Measurements from ENCODE around the gene NUP133.
A peak's percentile ranks its signal among the peaks of the same experiment; 100 is the strongest.

The NUP133 gene

DNA sequence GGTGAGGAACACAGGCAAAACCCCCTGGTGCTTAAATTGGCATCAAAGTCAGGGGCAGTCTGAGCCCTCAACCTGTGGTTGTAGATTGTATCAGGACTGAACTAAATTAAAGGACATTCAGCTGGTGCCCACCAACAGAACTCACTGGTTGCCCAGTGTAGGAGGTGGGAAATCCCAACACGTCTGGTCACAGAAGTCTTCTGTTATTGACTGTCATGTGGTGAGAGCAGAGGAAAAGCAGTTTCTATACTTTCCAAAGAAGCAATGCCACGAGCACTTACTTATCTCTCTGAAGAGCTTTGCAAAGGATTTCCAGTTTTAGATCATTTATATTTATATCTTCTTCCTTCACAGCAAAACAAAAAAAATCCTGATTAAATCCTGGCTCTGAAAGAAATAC lies 59.3 kb downstream of the NUP133 start:
- TF ChIP-seq, protein P1, sequence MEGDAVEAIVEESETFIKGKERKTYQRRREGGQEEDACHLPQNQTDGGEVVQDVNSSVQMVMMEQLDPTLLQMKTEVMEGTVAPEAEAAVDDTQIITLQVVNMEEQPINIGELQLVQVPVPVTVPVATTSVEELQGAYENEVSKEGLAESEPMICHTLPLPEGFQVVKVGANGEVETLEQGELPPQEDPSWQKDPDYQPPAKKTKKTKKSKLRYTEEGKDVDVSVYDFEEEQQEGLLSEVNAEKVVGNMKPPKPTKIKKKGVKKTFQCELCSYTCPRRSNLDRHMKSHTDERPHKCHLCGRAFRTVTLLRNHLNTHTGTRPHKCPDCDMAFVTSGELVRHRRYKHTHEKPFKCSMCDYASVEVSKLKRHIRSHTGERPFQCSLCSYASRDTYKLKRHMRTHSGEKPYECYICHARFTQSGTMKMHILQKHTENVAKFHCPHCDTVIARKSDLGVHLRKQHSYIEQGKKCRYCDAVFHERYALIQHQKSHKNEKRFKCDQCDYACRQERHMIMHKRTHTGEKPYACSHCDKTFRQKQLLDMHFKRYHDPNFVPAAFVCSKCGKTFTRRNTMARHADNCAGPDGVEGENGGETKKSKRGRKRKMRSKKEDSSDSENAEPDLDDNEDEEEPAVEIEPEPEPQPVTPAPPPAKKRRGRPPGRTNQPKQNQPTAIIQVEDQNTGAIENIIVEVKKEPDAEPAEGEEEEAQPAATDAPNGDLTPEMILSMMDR (IDR thresholded peaks at IDR 0.05; ENCODE audit: control extremely low read depth, extremely low read depth, low read depth, missing control alignments), result no peak
- ChIA-PET CTCF (interaction anchor here (1.6 to 1.9 kb wide), 2 partner anchors 11 to 12 kb away, joined by 5 read pairs; no protein-coding TSS in a partner anchor), POLR2A (no interaction called here)

DNA sequence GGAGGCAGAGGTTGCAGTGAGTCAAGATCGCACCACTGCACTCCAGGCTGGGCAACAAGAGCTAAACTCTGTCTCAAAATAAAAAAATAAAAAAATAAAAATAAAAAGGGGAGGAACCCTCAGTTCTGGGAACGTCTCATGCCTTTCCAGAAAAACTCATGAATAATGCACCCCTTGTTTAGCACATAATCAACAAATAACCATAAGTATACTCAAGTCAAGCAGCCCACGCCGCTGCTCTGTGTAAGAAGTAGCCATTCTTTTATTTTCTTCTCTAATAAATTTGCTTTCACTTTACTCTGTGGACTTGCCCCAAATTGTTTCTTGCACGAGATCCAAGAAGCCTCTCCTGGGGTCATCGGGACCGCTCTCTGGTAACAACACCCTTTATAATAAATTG lies 59.8 kb downstream of the NUP133 start:
- ChIA-PET POLR2A (no interaction called here), CTCF (interaction anchor here (1.6 to 1.9 kb wide), 2 partner anchors 10 to 13 kb away, joined by 5 read pairs; no protein-coding TSS in a partner anchor)
- TF ChIP-seq, protein P1 (IDR thresholded peaks at IDR 0.05; ENCODE audit: control extremely low read depth, extremely low read depth, low read depth, missing control alignments), result no peak
- no peak for DNase-seq (ENCODE audit: extremely low spot score)

More for the DNA sequence above, 59.3 kb downstream of the NUP133 start:
- DNase-seq (ENCODE audit: extremely low spot score), result no peak

DNA sequence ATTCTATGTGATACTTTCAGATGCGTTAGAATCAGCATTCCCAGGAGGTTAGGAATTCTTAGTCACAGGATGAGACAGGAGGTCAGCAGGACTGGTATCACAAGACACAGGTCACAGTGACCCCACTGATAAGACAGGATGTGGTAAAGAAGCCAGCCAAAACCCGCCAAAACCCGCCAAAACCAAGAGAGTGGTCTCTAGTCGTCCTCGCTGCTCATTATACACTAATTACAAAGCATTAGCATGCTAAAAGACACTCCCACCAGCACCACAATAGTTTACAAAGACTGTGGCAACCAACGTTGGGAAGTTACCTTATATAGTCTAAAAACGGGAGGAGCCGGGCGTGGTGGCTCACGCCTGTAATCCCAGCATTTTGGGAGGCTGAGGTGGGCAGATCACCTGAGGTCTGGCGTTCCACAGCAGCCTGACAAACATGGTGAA lies 60.3 kb downstream of the NUP133 start:
- POLR2A ChIA-PET, result no interaction called here
- TF ChIP-seq, protein P1 (IDR thresholded peaks at IDR 0.05; ENCODE audit: control extremely low read depth, extremely low read depth, low read depth, missing control alignments), result no peak
- DNase-seq (ENCODE audit: extremely low spot score), result no peak
- CTCF ChIA-PET, result interaction anchor here (1.6 kb wide), 1 partner anchor 10 kb away, joined by 5 read pairs; no protein-coding TSS in a partner anchor

DNA sequence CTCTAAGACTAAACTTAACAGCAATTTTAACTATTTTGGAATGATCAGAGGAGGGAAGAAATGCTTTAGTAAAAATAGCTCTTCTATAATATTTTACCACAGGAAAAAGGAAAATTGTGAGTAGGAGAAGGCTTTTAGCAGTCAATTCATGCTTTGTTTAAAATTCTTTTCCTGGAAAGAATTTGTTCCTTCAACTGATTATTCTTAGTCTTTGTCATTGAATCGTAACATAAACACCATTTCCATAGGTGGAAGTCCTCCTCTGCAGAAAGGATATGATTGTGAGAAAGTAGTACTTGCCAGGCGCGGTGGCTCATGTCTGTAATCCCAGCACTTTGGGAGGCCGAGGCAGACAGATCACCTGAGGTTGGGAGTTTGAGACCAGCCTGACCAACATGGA lies 62.3 kb downstream of the NUP133 start:
- POLR2A ChIA-PET, result no interaction called here
- no peak for DNase-seq (ENCODE audit: extremely low spot score)
- CTCF ChIA-PET, result interaction anchor here (1.0 to 2.6 kb wide), 4 partner anchors 10 to 36 kb away, joined by 3 to 9 read pairs (median 4); no protein-coding TSS in a partner anchor
- TF ChIP-seq, protein P1 (IDR thresholded peaks at IDR 0.05; ENCODE audit: control extremely low read depth, extremely low read depth, low read depth, missing control alignments), result no peak

DNA sequence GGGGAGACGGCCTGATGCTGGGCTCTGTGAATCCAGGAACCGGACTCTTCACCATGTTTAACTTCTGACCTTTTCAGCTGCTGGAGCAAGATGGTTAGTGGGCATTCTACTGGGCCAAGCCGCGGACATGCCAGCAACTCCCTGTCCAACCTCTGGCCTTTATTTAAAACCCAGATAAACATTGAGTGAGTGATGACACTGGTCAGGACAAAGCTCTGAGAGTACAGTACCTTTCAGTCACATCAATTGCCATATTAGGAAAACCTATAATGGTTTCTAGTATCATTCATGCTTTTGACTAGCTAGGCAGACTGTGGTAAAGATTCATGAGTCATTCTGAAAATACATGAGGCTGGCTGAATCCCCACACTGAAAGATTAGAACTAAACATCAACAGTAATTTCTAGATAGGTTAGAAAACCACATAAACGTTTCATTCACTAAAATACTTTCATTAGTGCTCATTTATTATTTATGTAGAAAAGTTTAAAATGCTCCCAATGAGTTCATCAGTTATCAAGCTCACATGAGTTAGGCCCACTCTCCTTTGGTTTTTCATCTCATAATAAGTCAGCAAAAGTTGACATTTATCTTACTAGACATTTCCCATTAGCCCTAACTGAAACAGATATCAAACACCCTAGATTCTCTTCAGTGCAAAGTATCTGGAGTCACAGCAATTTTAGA lies 67.1 kb downstream of the NUP133 start:
- ChIA-PET CTCF (interaction anchor here (1.1 to 3.2 kb wide), 12 partner anchors 10 to 213 kb away, joined by 3 to 14 read pairs (median 5); no protein-coding TSS in a partner anchor), POLR2A (interaction anchor here (0.5 kb wide), 2 partner anchors 45 to 110 kb away, joined by 3 read pairs; no protein-coding TSS in a partner anchor)
- TF ChIP-seq, protein P1 (IDR thresholded peaks at IDR 0.05; ENCODE audit: control extremely low read depth, extremely low read depth, low read depth, missing control alignments), result no peak
- peak; percentile 79 for DNase-seq (ENCODE audit: extremely low spot score)

DNA sequence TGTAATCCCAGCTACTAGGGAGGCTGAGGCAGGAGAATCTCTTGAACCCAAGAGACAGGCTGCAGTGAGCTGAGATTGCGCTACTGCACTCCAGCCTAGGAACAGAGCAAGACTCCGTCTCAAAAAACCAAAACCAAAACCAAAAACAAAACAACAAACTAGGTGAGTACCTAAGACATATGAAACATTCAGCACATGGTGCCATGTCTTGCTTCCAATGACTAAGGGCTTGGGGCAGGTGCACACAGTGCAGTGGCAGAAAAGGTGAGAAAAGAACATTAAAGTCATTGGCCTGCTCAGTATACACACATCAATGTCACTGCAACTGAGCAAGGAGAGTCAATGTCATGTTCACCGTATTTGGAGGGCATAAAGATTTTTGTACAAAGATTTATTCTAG lies 70.1 kb downstream of the NUP133 start:
- ChIA-PET CTCF (interaction anchor here (1.1 to 1.9 kb wide), 3 partner anchors 11 to 184 kb away, joined by 3 to 8 read pairs (median 5); no protein-coding TSS in a partner anchor), POLR2A (no interaction called here)
- DNase-seq (ENCODE audit: extremely low spot score), result no peak
- TF ChIP-seq, protein P1 (IDR thresholded peaks at IDR 0.05; ENCODE audit: control extremely low read depth, extremely low read depth, low read depth, missing control alignments), result no peak
